ENCODE results near the gene MYO6.

Gene MYO6

GRCh38 chr6:75770844-75771243 is 21.8 kb downstream of the MYO6 start:
- no peak for DNase-seq

GRCh38 chr6:75775219-75775618 is 26.2 kb downstream of the MYO6 start:
- DNase-seq = no peak

- DNase-seq = no peak
Measured at GRCh38 chr6:75776461-75776860, 27.4 kb downstream of the MYO6 start.

DNA sequence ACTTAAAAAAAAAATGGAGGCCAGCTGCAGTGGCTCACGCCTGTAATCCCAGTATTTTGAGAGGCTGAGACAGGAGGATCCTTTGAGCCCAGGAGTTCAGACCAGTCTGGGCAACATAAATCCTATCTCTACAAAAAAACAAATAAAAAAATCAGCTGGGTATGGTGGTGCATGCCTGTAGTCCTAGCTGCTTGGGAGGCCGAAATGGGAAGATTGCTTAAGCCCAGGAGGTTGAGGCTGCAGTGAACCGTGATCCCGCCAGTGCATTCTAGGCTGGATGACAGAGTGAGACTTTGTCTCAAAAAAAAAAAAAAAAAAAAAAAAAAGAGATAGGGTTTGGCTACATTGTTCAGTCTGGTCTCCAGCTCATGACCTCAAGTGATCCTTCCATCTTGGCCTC is 29.7 kb downstream of the MYO6 start:
- DNase-seq = no peak

DNA sequence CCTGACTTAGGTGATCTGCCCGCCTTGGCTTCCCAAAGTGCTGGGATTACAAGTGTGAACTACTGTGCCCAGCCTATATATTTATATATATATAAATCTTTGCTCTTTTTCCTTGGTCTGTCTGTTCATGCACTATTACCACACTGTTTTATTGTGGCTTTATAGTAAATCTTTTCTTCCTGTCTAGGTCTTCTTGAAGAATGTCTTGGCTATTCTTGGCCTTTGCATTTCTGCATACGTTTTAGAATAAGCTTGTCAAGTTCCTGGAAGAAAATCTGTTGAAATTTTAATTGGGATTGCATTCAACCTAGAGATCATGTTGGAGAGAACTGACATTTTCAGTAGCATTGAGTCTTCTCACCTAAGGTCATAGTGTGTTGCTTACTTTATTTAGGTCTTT is 37.1 kb downstream of the MYO6 start:
- no peak for DNase-seq

DNA sequence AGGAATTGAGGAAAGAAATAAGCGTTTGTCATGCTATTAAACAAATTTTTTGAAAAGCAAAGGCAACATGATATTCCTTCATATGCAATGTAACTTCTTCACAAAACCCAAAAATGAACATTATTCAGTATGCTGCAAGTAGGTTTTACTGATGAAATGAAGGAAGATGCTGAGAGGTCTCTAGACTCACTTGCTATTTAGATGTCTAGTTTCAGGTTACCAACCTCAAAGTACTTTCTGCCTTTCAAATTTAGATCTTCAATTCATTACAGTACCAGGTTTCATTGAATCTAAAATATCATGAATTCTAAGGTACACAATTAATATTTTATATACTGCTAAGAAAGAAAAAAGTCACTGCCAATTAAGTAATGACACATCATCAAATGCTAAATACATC is 39.9 kb downstream of the MYO6 start:
- no peak for DNase-seq

GRCh38 chr6:75791881-75792280 is 42.8 kb downstream of the MYO6 start:
- no peak for DNase-seq

GRCh38 chr6:75794351-75794846 is 45.4 kb downstream of the MYO6 start:
- DNase-seq = no peak

- no peak for DNase-seq
Measured at GRCh38 chr6:75794954-75795739, 46.1 kb downstream of the MYO6 start.

DNA sequence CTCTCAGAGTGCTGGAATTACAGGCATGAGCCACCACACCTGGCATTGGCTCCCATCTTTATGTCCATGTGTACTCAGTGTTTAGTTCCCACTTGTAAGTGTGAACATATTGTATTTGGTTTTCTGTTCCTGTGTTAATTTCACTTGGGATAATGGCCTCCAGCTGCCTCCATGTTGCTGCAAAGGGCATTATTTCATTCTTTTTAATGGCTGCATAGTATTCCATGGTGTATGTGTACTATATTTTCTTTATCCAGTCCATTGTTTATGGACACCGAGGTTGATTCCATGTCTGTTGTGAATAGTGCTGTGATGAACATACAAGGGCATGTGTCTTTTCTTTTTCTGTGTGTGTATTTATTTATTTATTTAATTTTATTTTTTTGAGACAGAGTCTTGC is 47.7 kb downstream of the MYO6 start:
- DNase-seq = no peak

- no peak for DNase-seq
Measured at GRCh38 chr6:75800133-75800532, 51.1 kb downstream of the MYO6 start.

- DNase-seq = no peak
Measured at GRCh38 chr6:75800708-75801505, 51.9 kb downstream of the MYO6 start.

- DNase-seq = no peak
Measured at GRCh38 chr6:75802366-75802765, 53.3 kb downstream of the MYO6 start.

DNA sequence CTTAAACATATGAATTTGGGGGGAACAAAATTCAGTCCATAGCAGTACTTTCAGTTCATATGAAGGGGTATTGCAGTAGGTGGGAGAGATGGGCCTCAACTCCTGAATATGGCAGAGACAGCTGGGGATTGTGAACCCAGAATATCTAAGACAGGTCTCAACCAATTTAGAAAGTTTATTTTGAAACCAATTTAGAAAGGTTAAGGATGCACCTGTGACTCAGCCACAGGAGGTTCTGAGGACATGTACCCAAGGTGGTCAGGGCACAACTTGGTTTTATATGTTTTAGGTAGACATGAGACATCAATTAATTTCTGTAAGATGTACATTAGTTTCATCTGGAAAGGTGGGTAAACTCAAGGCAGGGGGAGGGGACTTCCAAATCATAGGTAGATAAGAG is 59.5 kb downstream of the MYO6 start:
- DNase-seq = no peak

GRCh38 chr6:75812560-75812959 is 63.5 kb downstream of the MYO6 start:
- no peak for DNase-seq

GRCh38 chr6:75813476-75814250 is 64.6 kb downstream of the MYO6 start:
- no peak for DNase-seq

DNA sequence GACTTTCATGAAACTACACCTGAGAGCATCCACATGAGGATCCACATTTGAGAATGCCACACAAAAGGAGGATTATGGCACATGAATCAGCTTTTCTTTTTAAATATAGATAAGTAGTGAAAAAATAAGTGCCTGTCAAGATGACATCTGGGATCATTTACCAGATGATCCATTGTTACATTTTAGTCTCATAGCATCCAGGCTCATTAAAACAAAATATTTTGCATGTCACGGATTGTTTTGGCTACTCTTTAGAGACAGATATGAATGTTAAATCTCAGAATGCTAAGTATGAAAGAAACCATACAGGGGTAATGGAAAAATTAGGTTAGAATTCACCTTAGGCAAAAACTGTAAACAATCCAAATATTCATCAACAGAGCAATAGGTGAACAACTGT is 66.7 kb downstream of the MYO6 start:
- DNase-seq = no peak

DNA sequence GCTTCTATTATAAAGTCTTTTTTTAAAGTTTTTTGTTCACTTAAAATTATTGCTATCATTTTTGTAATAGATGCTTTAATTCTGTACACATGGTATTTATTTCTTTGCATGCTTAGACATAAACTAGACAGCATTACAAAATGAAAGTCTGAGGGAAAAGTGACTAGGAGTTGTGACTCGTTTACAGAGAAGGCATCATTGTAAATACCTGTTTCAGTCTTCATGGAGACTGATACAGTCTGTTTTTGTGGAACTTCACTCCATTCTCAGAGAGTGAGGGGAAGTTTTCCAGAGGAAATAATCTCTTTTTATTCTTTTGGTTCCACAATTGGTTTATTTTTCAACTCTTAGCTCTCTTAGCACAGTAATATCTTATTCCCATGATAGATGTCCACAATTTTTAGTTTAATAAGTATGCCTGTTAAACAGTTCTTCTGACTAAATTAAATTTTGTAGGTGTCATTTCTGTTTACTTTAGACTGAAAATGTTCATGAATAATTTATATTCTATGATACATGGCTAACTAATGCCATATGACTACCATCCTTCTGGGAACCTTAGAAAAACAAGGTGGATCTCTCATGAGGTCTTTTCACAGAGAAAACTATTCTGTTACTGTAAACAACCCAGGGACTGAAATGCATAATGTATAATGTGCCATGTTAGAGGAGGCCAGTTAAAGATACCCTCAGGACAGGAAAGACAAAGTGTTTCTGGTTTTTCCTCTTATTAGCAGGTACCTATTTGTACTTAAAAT is 69.2 kb downstream of the MYO6 start:
- no peak for DNase-seq

DNA sequence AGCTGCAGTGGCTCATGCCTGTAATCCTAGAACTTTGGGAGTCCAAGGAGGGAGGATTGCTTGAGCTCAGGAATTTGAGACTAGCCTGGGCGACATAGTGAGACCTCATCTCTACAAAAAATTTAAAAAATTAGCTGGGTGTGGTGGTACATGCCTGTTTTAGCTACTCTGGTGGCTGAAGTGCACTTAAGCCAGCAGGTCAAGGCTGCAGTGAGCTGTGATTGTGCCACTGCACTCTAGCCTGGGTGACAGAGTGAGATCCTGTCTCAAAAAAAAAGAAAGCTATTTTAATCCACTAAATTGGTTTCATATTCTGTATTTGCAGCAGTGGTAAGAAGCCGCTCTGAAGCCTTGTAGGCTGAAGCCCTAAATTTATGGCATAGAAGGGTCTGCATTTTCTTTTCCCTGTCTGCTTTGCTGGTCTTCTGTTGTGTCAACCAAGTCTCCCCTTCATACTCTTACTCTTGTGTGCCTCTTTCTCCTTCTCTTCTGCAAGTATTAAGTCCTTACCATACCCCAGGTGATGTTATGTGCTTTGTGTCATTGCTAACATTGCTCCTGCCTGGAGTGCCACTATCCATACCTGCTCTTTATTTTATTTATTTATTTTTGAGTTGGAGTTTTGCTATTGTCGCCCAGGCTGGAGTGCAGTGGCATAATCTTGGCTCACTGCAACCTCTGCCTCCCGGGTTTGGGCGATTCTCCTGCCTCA is 70.9 kb downstream of the MYO6 start:
- no peak for DNase-seq

GRCh38 chr6:75824160-75824559 is 75.1 kb downstream of the MYO6 start:
- peak; percentile 27 for DNase-seq

GRCh38 chr6:75827163-75827562 is 78.1 kb downstream of the MYO6 start:
- no peak for DNase-seq
